GM18498 (cell line): Measurements from ENCODE around the gene PRRT2.

Experiments
- ATAC-seq: cut with Tn5 transposase; IDR thresholded peaks from one replicate; pipeline ENCODE4 v1.9.1; 2021; ENCODE audit warnings: mild to moderate bottlenecking, moderate library complexity; ENCODE audit not compliant: unreplicated experiment

Gene PRRT2

DNA sequence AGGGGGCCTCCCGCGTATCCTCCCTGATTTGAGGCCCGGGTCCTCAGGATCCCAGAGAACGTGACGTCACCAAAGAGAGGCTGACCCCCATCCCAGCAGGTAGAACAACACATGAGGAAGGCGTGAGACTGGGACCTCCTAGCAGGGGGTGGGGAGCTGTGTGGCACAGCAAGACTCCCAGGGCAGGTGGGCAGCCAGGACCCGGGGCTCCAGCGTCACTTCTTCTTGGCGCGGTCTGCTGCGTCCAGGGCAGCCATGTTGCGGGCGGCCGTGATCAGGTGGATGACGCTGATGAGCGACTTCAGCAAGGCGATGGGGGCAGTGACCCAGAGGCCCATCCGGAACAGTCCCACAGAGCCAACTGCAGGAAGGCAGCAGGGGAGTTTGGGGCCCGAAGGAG is 47.0 kb downstream of the PRRT2 start:
- ATAC-seq, result no peak

DNA sequence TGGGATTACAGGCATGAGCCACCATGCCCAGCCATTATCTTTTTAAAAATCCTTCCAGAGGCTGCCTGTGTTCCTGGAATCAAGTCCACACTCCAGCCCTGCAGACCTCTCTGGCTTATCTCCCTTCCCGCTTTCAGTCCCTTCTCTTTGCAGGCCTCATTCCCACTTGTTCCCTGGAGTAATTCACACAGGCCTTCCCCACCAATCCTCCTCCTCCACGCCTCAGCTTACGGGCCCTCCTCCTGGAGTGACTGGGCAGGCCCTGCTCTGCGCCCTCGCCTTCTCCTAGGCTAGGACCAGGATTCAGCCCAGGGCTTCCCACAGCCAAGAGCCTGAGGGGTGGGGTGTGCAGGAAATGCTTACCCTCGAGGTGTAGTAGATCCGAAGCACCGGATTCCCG is 48.2 kb downstream of the PRRT2 start:
- no peak for ATAC-seq

DNA sequence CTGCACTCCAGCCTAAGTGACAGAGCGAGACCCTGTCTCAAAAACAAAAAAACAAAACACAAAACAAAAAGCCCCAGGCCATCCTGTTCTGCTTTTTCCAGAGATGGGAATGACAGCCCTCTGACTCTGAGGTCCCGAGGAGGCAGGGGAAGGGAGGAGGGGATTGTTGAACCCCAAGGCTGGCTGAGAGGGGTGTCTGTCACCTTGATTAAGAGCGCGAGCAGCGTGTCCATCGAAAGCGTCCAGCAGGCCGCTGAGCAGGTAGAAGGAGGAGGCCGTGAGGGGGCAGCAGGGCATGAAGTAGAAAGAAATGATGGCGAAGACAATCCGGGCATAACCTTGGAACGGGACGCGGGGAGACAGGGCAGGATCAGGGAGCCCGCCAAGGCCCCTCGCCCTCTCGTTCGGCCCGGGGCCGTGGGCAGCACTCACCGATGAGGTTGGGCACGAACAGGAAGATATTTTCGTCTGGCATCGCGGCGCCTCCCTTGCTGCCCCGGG is 50.4 kb downstream of the PRRT2 start:
- ATAC-seq, result no peak

DNA sequence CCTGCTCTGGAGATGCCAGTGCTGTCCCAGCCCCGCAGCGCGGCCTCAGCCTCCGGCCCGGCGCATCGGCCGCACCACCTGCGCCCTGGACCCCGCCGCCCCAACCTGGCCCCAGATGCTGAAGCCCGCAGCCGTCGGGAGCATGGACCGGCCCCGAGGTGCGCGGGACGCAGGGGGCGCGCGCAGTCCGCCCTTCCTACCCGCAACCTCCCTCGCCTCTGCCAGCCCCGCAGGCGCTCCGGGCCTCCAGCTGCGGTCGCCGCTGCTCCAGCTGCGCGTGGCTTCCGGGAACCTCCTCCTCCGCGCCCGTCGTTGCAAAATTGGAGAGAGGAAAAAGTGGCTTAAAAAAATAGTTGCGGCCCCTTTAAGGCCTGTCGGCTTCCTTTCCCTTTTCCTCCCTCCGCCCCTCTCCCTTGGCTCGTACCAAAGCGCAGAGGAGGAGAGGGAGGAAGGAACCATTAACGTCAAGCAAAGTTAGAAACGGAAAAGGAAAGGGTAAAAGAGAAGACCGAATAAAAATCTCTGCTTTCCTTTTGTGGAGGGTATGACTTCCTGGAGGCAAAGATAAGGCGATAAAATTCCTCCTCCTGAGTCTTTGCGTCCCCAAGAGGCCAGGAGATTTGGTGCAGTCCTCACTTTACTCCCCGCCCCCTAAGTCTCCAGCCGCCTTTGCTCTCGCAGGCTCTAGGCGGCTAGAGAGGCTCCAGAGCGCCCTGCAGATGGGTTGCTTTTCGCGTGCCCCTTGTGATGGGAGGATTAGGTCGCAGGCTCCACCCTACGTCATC is 51.1 kb downstream of the PRRT2 start, which contains the start of gene CDIPT:
CDIPT (minus strand) TSS at position 343 of the 785 bp plus-strand sequence. CDS start 369 bp downstream, outside the sequence.
- peak; percentile 95 for ATAC-seq

DNA sequence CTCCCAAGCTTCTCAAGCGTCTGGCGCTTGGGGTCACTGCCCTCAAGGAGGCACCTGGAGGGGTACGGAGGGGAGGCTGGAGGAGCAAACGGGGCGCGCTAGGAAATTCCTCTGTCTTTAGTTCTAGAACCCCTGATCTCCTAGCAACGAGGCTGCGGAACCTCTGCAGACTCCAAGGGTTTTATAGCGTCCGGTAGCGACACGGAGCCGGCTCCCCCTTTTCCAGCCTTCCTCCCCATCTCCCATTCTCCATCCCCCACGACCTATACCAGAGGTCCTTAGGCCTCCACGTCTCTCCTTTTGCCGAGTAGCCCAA is 51.6 kb downstream of the PRRT2 start:
- no peak for ATAC-seq

DNA sequence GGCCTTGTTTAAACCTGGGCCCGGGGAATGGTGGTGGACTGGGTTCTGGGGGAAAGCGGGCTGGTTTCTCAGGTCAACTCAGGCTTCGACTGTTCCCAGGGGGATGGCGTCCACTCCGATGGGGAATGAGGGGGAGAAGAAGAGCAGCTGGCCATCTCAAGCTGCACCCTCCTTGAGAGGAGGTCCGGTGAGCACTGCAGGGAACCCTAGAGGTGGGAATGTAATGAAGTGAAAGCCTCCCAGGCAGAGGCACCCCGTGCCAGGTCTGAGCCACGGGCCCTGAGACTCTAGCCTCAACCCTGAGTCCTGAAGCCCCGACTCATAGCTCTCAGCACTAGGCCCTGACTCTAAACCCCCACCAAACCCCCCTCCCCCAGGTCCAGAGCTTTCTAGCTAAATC is 52.2 kb downstream of the PRRT2 start:
- ATAC-seq, result no peak
